Mesothelial cell of epicardium (in vitro differentiated cells): ENCODE measurements around the gene ZFX. TPM values are rescaled to one million over a fixed set of nuclear protein-coding genes. Genes with fewer than 3 reads are reported as not detected.

ENCODE experiments used
- DNase-seq, 2 experiments: peaks; one replicate each; pipeline ENCODE4 v3.0.0; 2021; ENCODE audit warnings: low spot score in 2 of 2; ENCODE audit not compliant: unreplicated experiment in 2 of 2
- H3K27ac Mint-ChIP-seq: 2 replicates; pipeline ENCODE4 v1.8.0; 2021; ENCODE audit warnings: mixed read lengths
- H3K27me3 Mint-ChIP-seq: 2 replicates; pipeline ENCODE4 v1.8.0; 2021; ENCODE audit warnings: low read depth, mixed read lengths
- H3K36me3 Mint-ChIP-seq: 2 replicates; pipeline ENCODE4 v1.8.0; 2021; ENCODE audit warnings: mixed read lengths
- H3K4me1 Mint-ChIP-seq: 2 replicates; pipeline ENCODE4 v1.8.0; 2021; ENCODE audit warnings: mixed read lengths
- H3K4me3 Mint-ChIP-seq: 2 replicates; pipeline ENCODE4 v1.8.0; 2021; ENCODE audit warnings: mild to moderate bottlenecking, moderate library complexity, mixed read lengths
- H3K9me3 Mint-ChIP-seq: 2 replicates; pipeline ENCODE4 v1.8.0; 2021; ENCODE audit warnings: mixed read lengths
- total RNA-seq: library from RNA; stranded (reverse); gene quantifications from 3 replicates; pipeline ENCODE4 v1.2.1, GENCODE V29; 2021
- TF ChIP-seq, protein P1 (sequence below): fragments of 200-600 bp; sonication (generic); IDR thresholded peaks from one replicate; pipeline ENCODE4 v1.5.0; 2021; ENCODE audit warnings: antibody characterized with exemption; ENCODE audit not compliant: unreplicated experiment

Gene ZFX
- total RNA-seq, 1 donor from 2014 or later: 131 TPM

DNA sequence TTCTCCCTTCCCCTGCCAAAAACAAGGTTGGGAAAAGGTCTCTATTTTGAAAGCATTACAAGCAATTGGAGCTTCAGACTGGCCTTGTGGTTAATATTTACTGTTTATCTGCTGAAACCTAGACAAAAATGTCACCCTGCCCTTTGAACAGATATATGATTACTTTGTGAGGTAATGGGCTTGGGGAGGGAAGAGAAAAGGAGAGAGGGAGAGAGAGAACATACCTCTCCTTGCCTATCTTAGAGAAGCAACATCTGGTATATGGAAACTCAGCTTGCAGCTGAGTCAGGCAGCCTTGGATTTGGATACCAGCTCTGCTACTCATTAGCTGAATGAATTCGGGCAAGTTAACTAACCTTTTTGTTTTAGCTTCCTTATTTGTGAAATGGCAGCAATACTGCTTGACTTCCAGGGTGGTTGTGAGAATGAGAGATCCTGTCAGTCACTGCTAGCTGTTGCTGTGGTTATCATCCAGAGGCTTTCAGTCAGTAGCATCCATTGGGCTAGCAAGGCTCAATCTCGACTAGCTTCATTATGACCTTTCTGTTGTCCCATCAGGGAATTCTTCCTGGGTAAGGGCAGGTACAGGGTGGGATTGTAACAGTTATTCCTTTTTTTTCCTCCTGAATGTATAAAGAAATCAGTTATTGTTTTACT, 41.1 kb downstream of the ZFX start:
- H3K9me3 Mint-ChIP-seq: peaks cover 9% of the 10 kb centered on the region
- H3K36me3 Mint-ChIP-seq: peaks cover 46% of the 10 kb centered on the region
- H3K27me3 Mint-ChIP-seq: no peaks in the 10 kb centered on the region
- no peak for DNase-seq
- peak overlapping the region; percentile 81 for H3K27ac Mint-ChIP-seq
- H3K4me1 Mint-ChIP-seq: peaks cover 9% of the 10 kb centered on the region
- H3K4me3 Mint-ChIP-seq: no peak overlapping the region
- TF ChIP-seq, protein P1, sequence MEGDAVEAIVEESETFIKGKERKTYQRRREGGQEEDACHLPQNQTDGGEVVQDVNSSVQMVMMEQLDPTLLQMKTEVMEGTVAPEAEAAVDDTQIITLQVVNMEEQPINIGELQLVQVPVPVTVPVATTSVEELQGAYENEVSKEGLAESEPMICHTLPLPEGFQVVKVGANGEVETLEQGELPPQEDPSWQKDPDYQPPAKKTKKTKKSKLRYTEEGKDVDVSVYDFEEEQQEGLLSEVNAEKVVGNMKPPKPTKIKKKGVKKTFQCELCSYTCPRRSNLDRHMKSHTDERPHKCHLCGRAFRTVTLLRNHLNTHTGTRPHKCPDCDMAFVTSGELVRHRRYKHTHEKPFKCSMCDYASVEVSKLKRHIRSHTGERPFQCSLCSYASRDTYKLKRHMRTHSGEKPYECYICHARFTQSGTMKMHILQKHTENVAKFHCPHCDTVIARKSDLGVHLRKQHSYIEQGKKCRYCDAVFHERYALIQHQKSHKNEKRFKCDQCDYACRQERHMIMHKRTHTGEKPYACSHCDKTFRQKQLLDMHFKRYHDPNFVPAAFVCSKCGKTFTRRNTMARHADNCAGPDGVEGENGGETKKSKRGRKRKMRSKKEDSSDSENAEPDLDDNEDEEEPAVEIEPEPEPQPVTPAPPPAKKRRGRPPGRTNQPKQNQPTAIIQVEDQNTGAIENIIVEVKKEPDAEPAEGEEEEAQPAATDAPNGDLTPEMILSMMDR: no peak

DNA sequence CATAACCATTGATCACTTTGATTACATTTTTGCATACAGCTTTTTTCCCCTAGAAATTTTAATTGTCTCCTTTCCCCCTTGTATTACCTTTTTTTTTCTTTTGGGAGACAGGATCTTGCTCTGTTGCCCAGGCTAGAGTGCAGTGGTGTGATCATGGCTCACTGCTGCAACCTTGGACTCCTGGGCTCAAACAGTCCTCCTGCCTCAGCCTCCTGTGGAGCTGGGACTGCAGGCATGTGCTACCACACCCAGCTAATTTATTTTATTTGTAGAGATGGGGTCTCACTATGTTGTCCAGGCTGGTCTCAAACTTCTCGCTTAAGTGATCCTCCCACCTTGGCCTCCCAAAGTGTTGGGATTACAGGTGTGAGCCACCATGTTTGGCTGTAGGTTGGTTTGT, 47.0 kb downstream of the ZFX start:
- DNase-seq: no peak
- no peak overlapping the region for H3K27ac Mint-ChIP-seq
- TF ChIP-seq, protein P1: no peak
- peaks cover 16% of the 10 kb centered on the region for H3K4me1 Mint-ChIP-seq
- peaks cover 9% of the 10 kb centered on the region for H3K9me3 Mint-ChIP-seq
- H3K27me3 Mint-ChIP-seq: no peaks in the 10 kb centered on the region
- H3K4me3 Mint-ChIP-seq: no peak overlapping the region
- H3K36me3 Mint-ChIP-seq: peaks cover 39% of the 10 kb centered on the region

DNA sequence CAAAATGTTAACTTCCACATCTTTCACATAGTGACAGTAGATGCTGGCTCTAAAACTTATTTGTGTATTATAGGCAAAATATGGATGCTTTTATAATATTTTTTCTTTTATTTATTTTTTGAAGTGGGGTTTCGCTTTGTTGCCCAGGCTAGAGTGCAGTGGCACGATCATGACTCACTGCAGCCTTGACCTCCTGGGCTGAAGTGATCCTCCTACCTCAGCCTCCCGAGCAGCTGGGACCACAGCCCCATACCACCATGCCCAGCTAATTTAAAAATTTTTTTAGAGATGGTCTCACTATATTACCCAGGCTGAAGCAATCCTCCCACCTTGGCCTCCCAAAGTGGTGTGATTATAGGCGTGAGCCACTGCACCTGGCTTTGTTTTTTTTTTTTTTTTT, 48.6 kb downstream of the ZFX start:
- Mint-ChIP-seq H3K4me3 (no peak overlapping the region), H3K9me3 (peaks cover 2% of the 10 kb centered on the region), H3K27ac (no peak overlapping the region), H3K27me3 (no peaks in the 10 kb centered on the region), H3K36me3 (peaks cover 34% of the 10 kb centered on the region), H3K4me1 (peaks cover 21% of the 10 kb centered on the region)
- DNase-seq: no peak
- TF ChIP-seq, protein P1: no peak

DNA sequence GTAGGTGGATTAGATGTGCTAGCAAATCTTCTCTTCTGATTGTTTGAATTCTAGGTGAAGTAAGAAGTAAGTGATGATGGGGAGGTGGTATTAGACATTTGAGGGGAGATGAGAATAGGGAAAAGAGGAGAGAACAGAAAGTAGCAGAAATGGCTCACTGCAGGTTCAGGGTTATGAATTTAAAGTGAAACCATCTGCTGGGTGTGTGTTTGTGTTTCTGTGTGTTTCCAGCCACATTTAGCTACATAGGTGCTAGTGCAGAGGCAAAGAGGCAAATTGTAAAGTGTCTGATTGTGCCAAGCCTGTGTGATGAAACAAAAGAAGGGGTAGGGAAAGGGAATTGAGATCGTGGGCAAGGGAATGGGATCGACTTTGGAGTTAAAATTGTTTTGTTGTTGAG, 50.6 kb downstream of the ZFX start:
- no peaks in the 10 kb centered on the region for H3K9me3 Mint-ChIP-seq
- DNase-seq: no peak
- H3K4me1 Mint-ChIP-seq: peaks cover 23% of the 10 kb centered on the region
- H3K27me3 Mint-ChIP-seq: no peaks in the 10 kb centered on the region
- peaks cover 25% of the 10 kb centered on the region for H3K36me3 Mint-ChIP-seq
- no peak overlapping the region for H3K4me3 Mint-ChIP-seq
- TF ChIP-seq, protein P1: no peak
- peak overlapping the region; percentile 60 for H3K27ac Mint-ChIP-seq

DNA sequence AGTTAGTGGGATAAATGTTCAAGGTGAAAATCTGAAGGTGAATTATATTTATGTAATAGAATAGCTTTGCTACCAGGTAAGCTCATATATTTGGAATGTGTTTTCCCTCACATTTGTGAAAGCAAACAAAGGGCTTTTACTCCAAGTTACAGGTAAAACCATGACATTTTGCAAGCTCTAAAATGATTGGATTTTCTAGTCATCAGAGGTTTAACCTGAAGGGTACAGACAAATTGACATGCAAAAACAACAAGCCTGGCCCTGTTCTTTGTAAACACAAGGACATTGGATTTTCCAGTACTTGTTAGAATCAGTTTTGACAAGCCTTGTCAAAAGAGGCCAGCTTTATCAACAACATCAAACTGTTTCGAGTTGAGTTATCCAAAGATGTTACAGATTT, 51.7 kb downstream of the ZFX start:
- Mint-ChIP-seq H3K4me3 (no peak overlapping the region), H3K27ac (no peak overlapping the region), H3K27me3 (no peaks in the 10 kb centered on the region), H3K9me3 (no peaks in the 10 kb centered on the region), H3K4me1 (peaks cover 23% of the 10 kb centered on the region), H3K36me3 (peaks cover 21% of the 10 kb centered on the region)
- TF ChIP-seq, protein P1: no peak
- no peak for DNase-seq
